Measurements from ENCODE around the gene MACO1. TPM values are rescaled to one million over a fixed set of nuclear protein-coding genes. Genes with fewer than 3 reads are reported as not detected.

Gene MACO1
- total and polyA plus RNA-seq, 9 of the 15 experiments (the other 6 are each of a cell fraction or from before 2014, with no cell fraction given) = 4.6 to 28.4 (median 21.7) TPM

DNA sequence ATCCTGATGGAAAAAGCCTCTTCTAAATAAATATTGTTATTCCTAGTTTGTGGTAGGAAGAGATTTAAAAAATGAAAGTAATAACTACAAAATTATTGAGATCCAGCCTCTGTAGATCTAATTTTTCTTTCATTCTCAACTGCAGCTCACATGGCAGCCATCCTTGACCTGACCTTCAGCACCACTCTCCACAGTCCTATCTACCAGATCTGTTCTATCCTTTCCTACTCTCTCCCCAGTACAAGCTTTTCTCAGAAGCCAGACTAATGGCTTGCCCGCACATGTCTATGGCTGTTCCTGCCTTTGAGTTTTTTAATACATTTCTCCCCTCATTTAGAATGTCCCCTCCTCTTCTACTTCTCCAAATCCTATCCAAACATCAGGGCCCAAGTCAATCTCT, 51.5 kb downstream of the MACO1 start:
- no peak overlapping the region for H3K4me3 ChIP-seq
- peak; percentile 68 for ATAC-seq
- peak in 1 of 4 experiments; percentile 44 for DNase-seq (ENCODE audit: extremely low read depth in 1 of 4, low spot score in 3 of 4)
- H2AFZ ChIP-seq (ENCODE audit: low read depth, low read length) = no peak overlapping the region
- BruUV-seq (replicated peaks) = no TSS peak
- 7% methylated on average over 1 of the region's 1 CpG for WGBS (ENCODE audit: insufficient coverage, low coverage, missing lambda C conversion rate)
- H3K9me3 ChIP-seq (replicated peaks; ENCODE audit: control insufficient read depth, insufficient read depth, low read depth, low read length) = no peaks in the 10 kb centered on the region
- no peak overlapping the region; a peak in 1 of 4 replicates for H3K9ac ChIP-seq (ENCODE audit: insufficient read depth in 1 of 2, low read depth in 2 of 2, low read length in 2 of 2)
- H3K4me2 ChIP-seq (ENCODE audit: insufficient read depth, low read length) = no peak overlapping the region
- peaks cover 50% of the 10 kb centered on the region for H3K36me3 ChIP-seq (ENCODE audit: control insufficient read depth, insufficient read depth, low read length)
- intact Hi-C loops (cut with micrococcal nuclease) = no loop called here
- no peaks in the 10 kb centered on the region for H3K9me1 ChIP-seq (ENCODE audit: control insufficient read depth, insufficient read depth, low read length)
- H3K4me1 ChIP-seq (replicated peaks in 1 of 2; ENCODE audit: control insufficient read depth in 2 of 2, insufficient read depth in 2 of 2, low read length in 2 of 2) = peaks cover 12 to 42% of the 10 kb centered on the region in 2 experiments; a peak in 4 of 5 replicates
- H4K20me1 ChIP-seq (replicated peaks; ENCODE audit: control insufficient read depth, insufficient read depth, low read length) = peaks cover 7% of the 10 kb centered on the region; the same call in 1 of the 2 replicates
- FAIRE-seq = no peak
- no peaks in the 10 kb centered on the region for H3K27me3 ChIP-seq (ENCODE audit: control insufficient read depth in 2 of 2, insufficient read depth in 2 of 2, low read length in 2 of 2)
- POLR2A ChIA-PET = interaction anchor here (0.6 to 2.4 kb wide), 9 partner anchors 10 to 515 kb away, joined by 3 to 8 read pairs (median 4); partner anchors contain the start of gene PAFAH2
- CTCF ChIA-PET (ENCODE audit: low intra/inter-chr PET ratio) = no interaction called here
- peak overlapping the region; percentile 30 for H3K27ac ChIP-seq (ENCODE audit: extremely low read depth, low read depth, low read length)
- in situ Hi-C loops (cut with MboI) = no loop called here
- peaks cover 57% of the 10 kb centered on the region for H3K79me2 ChIP-seq (ENCODE audit: control insufficient read depth, insufficient read depth, low read length)
- TF ChIP-seq ZNF766 (CRISPR knock-in tag; conservative IDR thresholded peaks at IDR 0.05) = 0 out of 2 replicates have a peak, but pooled peaks have one; percentile 46
- TF ChIP-seq RCOR1 (IDR thresholded peaks at IDR 0.05; ENCODE audit: borderline replicate concordance in 1 of 2, low read depth in 2 of 2, low read length in 2 of 2) = peak in 1 of 2 experiments; percentile 32; a peak in 1 of 4 replicates
- TF ChIP-seq TAL1 (IDR thresholded peaks at IDR 0.05) = no peak
- no peak for TF ChIP-seq XRCC3 (IDR thresholded peaks at IDR 0.05)
- peak; percentile 62; the same call in 1 of the 2 replicates for TF ChIP-seq MYC (IDR thresholded peaks at IDR 0.05; ENCODE audit: low read depth, low read length)
- TF ChIP-seq MYC (CRISPR knock-in tag; IDR thresholded peaks at IDR 0.05; ENCODE audit: borderline replicate concordance, low read depth) = no peak
- no peak for TF ChIP-seq JUND (IDR thresholded peaks at IDR 0.05; ENCODE audit: borderline replicate concordance, low read depth, low read length)
- peak; percentile 44; the same call in 1 of the 3 replicates for TF ChIP-seq JUND (tag; IDR thresholded peaks at IDR 0.05; ENCODE audit: borderline replicate concordance, low read depth, low read length)
- TF ChIP-seq CXXC5 (CRISPR knock-in tag; IDR thresholded peaks at IDR 0.05) = peak; percentile 33
- peak in 1 of 3 experiments; percentile 24 for TF ChIP-seq YY1 (IDR thresholded peaks at IDR 0.05; ENCODE audit: borderline replicate concordance in 1 of 3, control insufficient read depth in 1 of 3, extremely low read depth in 1 of 3, insufficient read depth in 3 of 3, insufficient read length in 1 of 3, insufficient replicate concordance in 2 of 3, low read depth in 1 of 3, low read length in 2 of 3)
- TF ChIP-seq GATAD2A (IDR thresholded peaks at IDR 0.05) = 0 out of 2 replicates have a peak, but pooled peaks have one; percentile 16
- no peak for TF ChIP-seq SMC3 (conservative IDR thresholded peaks at IDR 0.05; ENCODE audit: insufficient read depth, low read depth, low read length)
- TF ChIP-seq NR2C2 (CRISPR knock-in tag; IDR thresholded peaks at IDR 0.05) = no peak
- TF ChIP-seq NR2C2 (tag; IDR thresholded peaks at IDR 0.05) = 0 out of 2 replicates have a peak, but pooled peaks have one; percentile 23

Data from K562 (cell line).